Stimulated activated CD4-positive, alpha-beta T cell treated with anti-CD3 and anti-CD28 coated beads, Interleukin-12 subunit alpha, Interleukin-12 subunit beta, amount 100 ng/mL, for 4 hours (primary cell): ENCODE measurements around the gene ELANE.

Experiments used
- DNase-seq: peaks from one replicate; pipeline ENCODE4 v3.0.0-alpha.2; 2020

ELANE gene

GRCh38 chr19:900302-901111 lies 48.4 kb downstream of the ELANE start:
- DNase-seq, result no peak

GRCh38 chr19:901216-902092 lies 49.4 kb downstream of the ELANE start:
- no peak for DNase-seq

- no peak for DNase-seq
These were observed 49.9 kb downstream of the ELANE start for GRCh38 chr19:902093-902370.

DNA sequence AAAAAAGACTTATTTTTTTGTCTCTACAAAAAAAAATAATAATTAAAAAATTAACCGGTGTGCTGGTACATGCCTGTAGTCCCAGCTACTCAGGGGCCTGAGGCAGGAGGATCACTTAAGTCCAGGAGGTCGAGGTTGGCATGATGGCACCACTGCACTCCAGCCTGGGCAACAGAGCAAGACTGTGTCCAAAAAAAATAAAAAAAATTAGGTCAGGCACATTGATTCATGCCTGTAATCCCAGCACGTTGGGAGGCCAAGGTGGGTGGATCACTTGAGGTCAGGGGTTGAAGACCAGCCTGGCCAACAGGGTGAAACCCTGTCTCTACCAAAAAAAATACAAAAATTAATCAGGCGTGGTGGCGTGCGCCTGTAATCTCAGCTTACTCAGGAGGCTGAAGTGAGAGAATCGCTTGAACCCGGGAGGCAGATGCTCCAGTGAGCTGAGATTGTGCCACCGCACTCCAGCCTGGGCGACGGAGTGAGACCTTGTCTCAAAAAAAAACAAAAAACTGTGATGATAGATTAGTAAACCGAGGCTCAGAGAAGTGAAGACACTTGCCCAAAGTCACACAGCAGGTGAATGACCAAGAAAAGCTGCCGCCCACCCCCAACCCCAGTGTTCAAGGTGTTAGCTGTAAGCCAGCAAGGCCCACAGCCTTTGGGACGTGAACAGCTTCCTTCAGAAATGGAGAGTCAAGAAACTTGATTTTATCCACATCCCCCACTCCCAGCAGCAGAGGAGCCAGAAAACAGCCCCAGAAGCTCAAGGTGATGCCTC lies 50.5 kb downstream of the ELANE start:
- DNase-seq, result no peak

DNA sequence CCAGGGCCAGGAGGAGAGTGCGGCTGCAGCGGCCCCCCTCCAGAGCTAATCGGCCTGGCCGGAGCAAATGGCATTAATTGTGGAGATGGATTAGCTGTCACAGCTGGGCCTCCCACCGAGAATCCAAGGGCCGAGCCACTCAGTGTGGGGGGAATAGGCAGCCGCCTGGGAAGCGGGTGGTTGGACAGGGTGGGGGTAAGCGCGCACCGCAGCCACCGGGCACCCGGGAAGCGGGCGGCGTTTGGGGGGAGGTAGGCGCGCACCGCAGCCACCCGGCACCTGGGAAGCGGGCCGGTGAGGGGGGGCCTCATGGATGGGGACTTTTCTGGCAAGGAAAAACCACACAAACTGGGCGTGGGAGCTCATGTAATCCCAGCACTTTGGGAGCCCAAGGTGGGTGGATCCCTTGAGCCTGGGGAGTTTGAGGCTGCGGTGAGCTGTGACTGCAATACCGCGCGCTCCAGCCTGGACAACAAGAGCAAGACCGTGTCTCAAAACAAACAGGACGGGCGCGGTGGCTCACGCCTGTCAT lies 51.2 kb downstream of the ELANE start:
- no peak for DNase-seq

GRCh38 chr19:904545-904944 lies 52.4 kb downstream of the ELANE start:
- DNase-seq, result no peak
